GM12878 (cell line): ENCODE data around the gene SELPLG. TPM values are rescaled to one million over a fixed set of nuclear protein-coding genes. Genes with fewer than 3 reads are reported as not detected.
A peak's percentile ranks its signal among the peaks of the same experiment; 100 is the strongest.

Experiments
- ATAC-seq: fragments of 200-7000 bp; cut with Tn5 transposase; 3 replicates; pipeline ENCODE4 v1.9.1; 2020; ENCODE audit warnings: mild to moderate bottlenecking, moderate library complexity
- BruUV-seq: library from RNA; stranded (reverse); fragments of 400-500 nt; replicated peaks from 2 replicates; lab custom pipeline; 2021; lab: Mats Ljungman, UMichigan
- CTCF ChIA-PET: fragments of 300-600 bp; sonication (Branson Sonifier 250); formaldehyde crosslinking; extraction: SDS; loops from one replicate; lab custom pipeline; 2021; ENCODE audit warnings: inconsistent platforms; lab: Yijun Ruan, JAX
- POLR2A ChIA-PET: fragments of 350-600 bp; formaldehyde crosslinking; extraction: SDS; loops from one replicate; lab custom pipeline; 2021; ENCODE audit warnings: inconsistent platforms; lab: Charles Lee
- RAD21 ChIA-PET: fragments of 300-600 bp; sonication (Branson Sonifier 250); formaldehyde crosslinking; loops from one replicate; lab custom pipeline; 2023; ENCODE audit warnings: antibody characterized with exemption; ENCODE audit not compliant: unreplicated experiment; lab: Charles Lee
- SMC1A ChIA-PET: fragments of 300-600 bp; sonication (Branson Sonifier 250); formaldehyde crosslinking; loops from one replicate; lab custom pipeline; 2023; ENCODE audit not compliant: unreplicated experiment, uncharacterized antibody; lab: Charles Lee
- DNase-seq: peaks from one replicate; pipeline ENCODE4 v3.0.0-alpha.2; 2011; ENCODE audit warnings: low read depth, low spot score
- FAIRE-seq: peaks from 3 replicates; lab custom pipeline; 2011; peaks lifted over from hg19 to GRCh38; lab: Jason Lieb, UNC
- H2AFZ ChIP-seq: 2 replicates; pipeline ENCODE4 v1.6.0; 2011; ENCODE audit warnings: low read depth, low read length, control low read depth; ENCODE audit not compliant: control insufficient read depth
- H3K27ac ChIP-seq: 2 replicates; pipeline ENCODE4 v1.5.1; 2011; ENCODE audit warnings: control low read depth; ENCODE audit not compliant: control insufficient read depth, insufficient read depth
- H3K27me3 ChIP-seq, 2 experiments: replicated peaks in 1 of 2; 2 replicates each; pipeline versions ENCODE4 v1.6.0 to v1.6.1; 2011; ENCODE audit warnings: low read length in 1 of 2; ENCODE audit not compliant: control insufficient read depth in 2 of 2, insufficient read depth in 2 of 2
- H3K36me3 ChIP-seq, 2 experiments: 2 replicates each; pipeline ENCODE4 v1.5.1; 2011; ENCODE audit warnings: low read length in 1 of 2; ENCODE audit not compliant: control insufficient read depth in 2 of 2, insufficient read depth in 2 of 2
- H3K4me1 ChIP-seq: 2 replicates; pipeline ENCODE4 v1.6.1; 2011; ENCODE audit warnings: mild to moderate bottlenecking, low read length, moderate library complexity, mixed read lengths; ENCODE audit not compliant: control insufficient read depth, insufficient read depth
- H3K4me2 ChIP-seq: 2 replicates; pipeline ENCODE4 v1.6.0; 2011; ENCODE audit warnings: control low read depth; ENCODE audit not compliant: control insufficient read depth, insufficient read depth
- H3K4me3 ChIP-seq: fragments of 200-600 bp; sonication (generic); 2 replicates; pipeline ENCODE4 v1.5.1; 2016
- H3K79me2 ChIP-seq: 2 replicates; pipeline ENCODE4 v1.6.0; 2011; ENCODE audit warnings: low read length; ENCODE audit not compliant: control insufficient read depth, insufficient read depth
- H3K9ac ChIP-seq: 2 replicates; pipeline ENCODE4 v1.8.0; 2011; ENCODE audit warnings: low read length, control low read depth, mixed read lengths; ENCODE audit not compliant: control insufficient read depth, insufficient read depth
- H3K9me3 ChIP-seq: replicated peaks from 3 replicates; pipeline ENCODE4 v1.5.1; 2011; ENCODE audit warnings: mild to moderate bottlenecking, low read length; ENCODE audit not compliant: control insufficient read depth, insufficient read depth
- H4K20me1 ChIP-seq: 2 replicates; pipeline ENCODE4 v1.6.0; 2011; ENCODE audit not compliant: control insufficient read depth, insufficient read depth
- DPF2 ChIP-seq: fragments of 450-650 bp; IDR thresholded peaks from 2 replicates; pipeline ENCODE4 v1.6.1; 2017; ENCODE audit warnings: mild to moderate bottlenecking
- E4F1 ChIP-seq: fragments of 450-650 bp; IDR thresholded peaks from 2 replicates; pipeline ENCODE4 v1.6.1; 2018; ENCODE audit warnings: borderline replicate concordance, mild to moderate bottlenecking; ENCODE audit not compliant: partially characterized antibody
- HDAC6 ChIP-seq: fragments of 200-600 bp; sonication (generic); IDR thresholded peaks from one replicate; pipeline ENCODE4 v1.8.0; 2017; ENCODE audit warnings: antibody characterized with exemption; ENCODE audit not compliant: unreplicated experiment
- IRF4 ChIP-seq: IDR thresholded peaks from 2 replicates; pipeline ENCODE4 v1.6.1; 2011; ENCODE audit warnings: low read depth, low read length
- NFXL1 ChIP-seq: fragments of 450-650 bp; IDR thresholded peaks from 2 replicates; pipeline ENCODE4 v1.6.1; 2017; ENCODE audit warnings: antibody characterized with exemption, mild to moderate bottlenecking, borderline replicate concordance
- SPI1 ChIP-seq: IDR thresholded peaks from 2 replicates; pipeline ENCODE4 v1.6.1; 2011; ENCODE audit warnings: low read depth, mild to moderate bottlenecking, low read length, moderate library complexity, borderline replicate concordance; ENCODE audit not compliant: insufficient read depth
- SREBF1 ChIP-seq: IDR thresholded peaks from 2 replicates; pipeline ENCODE4 v1.6.1; 2012; ENCODE audit warnings: mild to moderate bottlenecking, low read length
- TCF3 ChIP-seq: IDR thresholded peaks from 2 replicates; pipeline ENCODE4 v1.6.1; 2012; ENCODE audit warnings: low read depth, mild to moderate bottlenecking, low read length, borderline replicate concordance; ENCODE audit not compliant: insufficient read depth
- WRNIP1 ChIP-seq: IDR thresholded peaks from 2 replicates; pipeline ENCODE4 v1.6.1; 2011; ENCODE audit warnings: low read depth, low read length, improper control_type of control experiment, borderline replicate concordance
- ZNF24 ChIP-seq: fragments of 450-650 bp; IDR thresholded peaks from 2 replicates; pipeline ENCODE4 v1.6.1; 2017; ENCODE audit warnings: antibody characterized with exemption, mild to moderate bottlenecking
- WGBS: methylation state at CpG from one replicate; pipeline ENCODE4 v1.1.6; 2016; ENCODE audit warnings: low lambda C conversion rate; ENCODE audit not compliant: insufficient replicate concordance, insufficient coverage; ENCODE audit errors: missing lambda C conversion rate; 5-methylcytosine and 5-hydroxymethylcytosine counted together
- in situ Hi-C: fragments of 300-500 bp; cut with MboI; formaldehyde crosslinking; loops from 9 replicates; pipeline ENCODE4 v1.14.3; 2018; ENCODE audit warnings: mixed read lengths
- intact Hi-C: fragments of 100-400 bp; cut with micrococcal nuclease; formaldehyde crosslinking; loops from one replicate; pipeline ENCODE4 v1.14.2; 2022; ENCODE audit not compliant: unreplicated experiment
- polyA plus RNA-seq, 11 experiments: library from polyadenylated mRNA; depleted of rRNA in 4 of 11; unstranded in 6 of 11; stranded (reverse) in 5 of 11; fragments of >200 nt; fragmentation: Nextera tagmentation in 4 of 11; fragmentation: Illumina TruSeq in 1 of 11; extraction: Ambion mirVana in 4 of 11; extraction: Trizol in 1 of 11; gene quantifications; 1 replicate in 1 of 11; 2 replicates in 10 of 11; pipeline versions ENCODE4 v1.2.1 to v1.2.3, GENCODE V29; 2011 to 2016; ENCODE audit warnings: inconsistent platforms in 2 of 11, missing spikeins in 2 of 11, low read depth in 1 of 11
- total RNA-seq, 4 experiments: library from RNA; depleted of rRNA in 3 of 4; stranded (reverse); fragments of >200 nt in 3 of 4; fragmentation: Illumina TruSeq in 1 of 4; extraction: Trizol in 1 of 4; gene quantifications; 2 replicates each; pipeline versions ENCODE4 v1.2.1 to v1.2.3, GENCODE V29; 2013 to 2021

SELPLG gene
- total and polyA plus RNA-seq, 10 of the 15 experiments (the other 5 are each of a cell fraction or from before 2014, with no cell fraction given): 3.2 to 32.3 (median 23.9) TPM

- ChIA-PET CTCF (interaction anchor here (1.0 to 1.2 kb wide), 2 partner anchors 19 to 26 kb away, joined by 3 to 4 read pairs; no protein-coding TSS in a partner anchor), SMC1A (interaction anchor here (0.9 to 1.0 kb wide), 2 partner anchors 21 to 23 kb away, joined by 4 to 5 read pairs; no protein-coding TSS in a partner anchor), POLR2A (interaction anchor here (0.5 kb wide), 1 partner anchor 26 kb away, joined by 4 read pairs; no protein-coding TSS in a partner anchor), RAD21 (no interaction called here)
- Histone ChIP-seq H3K27ac (no peak overlapping the region), H3K9ac (no peak overlapping the region), H4K20me1 (no peaks in the 10 kb centered on the region), H3K4me2 (no peak overlapping the region), H3K4me3 (no peak overlapping the region), H2AFZ (no peak overlapping the region), H3K36me3 (no peaks in the 10 kb centered on the region), H3K27me3 (no peaks in the 10 kb centered on the region), H3K4me1 (no peaks in the 10 kb centered on the region), H3K79me2 (no peaks in the 10 kb centered on the region), H3K9me3 (no peaks in the 10 kb centered on the region)
- in situ Hi-C loops (no loop called here), intact Hi-C loops (no loop called here)
- TF ChIP-seq HDAC6 (no peak), IRF4 (no peak), ZNF24 (peak; percentile 92)
- ATAC-seq (no peak), FAIRE-seq (no peak), DNase-seq (no peak)
- BruUV-seq: no TSS peak
- WGBS: 68% methylated on average over 11 of the region's 11 CpGs
Measured at GRCh38 chr12:108598553-108599250, 35.0 kb downstream of the SELPLG start.

- POLR2A ChIA-PET: interaction anchor here (0.5 kb wide), 1 partner anchor 25 kb away, joined by 4 read pairs; no protein-coding TSS in a partner anchor
- H3K36me3 ChIP-seq: no peaks in the 10 kb centered on the region
- no peak within 1 kb of the TSS for H3K27ac ChIP-seq
- no peaks in the 10 kb centered on the region for H3K9me3 ChIP-seq
- FAIRE-seq (no peak), ATAC-seq (peak; percentile 55), DNase-seq (no peak)
- in situ Hi-C loops: no loop called here
- no peak within 1 kb of the TSS for H3K9ac ChIP-seq
- no peaks in the 10 kb centered on the region for H3K4me1 ChIP-seq
- SMC1A ChIA-PET: interaction anchor here (0.9 to 1.0 kb wide), 2 partner anchors 20 to 22 kb away, joined by 4 to 5 read pairs; no protein-coding TSS in a partner anchor
- 37% methylated on average over 19 of the region's 27 CpGs for WGBS
- no peaks in the 10 kb centered on the region for H3K27me3 ChIP-seq
- no peak within 1 kb of the TSS for H3K4me2 ChIP-seq
- no peak within 1 kb of the TSS for H2AFZ ChIP-seq
- intact Hi-C loops: no loop called here
- H3K4me3 ChIP-seq: no peak within 1 kb of the TSS
- no peaks in the 10 kb centered on the region for H4K20me1 ChIP-seq
- H3K79me2 ChIP-seq: no peaks in the 10 kb centered on the region
- CTCF ChIA-PET: interaction anchor here (1.0 to 1.2 kb wide), 2 partner anchors 19 to 25 kb away, joined by 3 to 4 read pairs; no protein-coding TSS in a partner anchor
- RAD21 ChIA-PET: interaction anchor here (0.6 kb wide), 1 partner anchor 15 kb away, joined by 3 read pairs; no protein-coding TSS in a partner anchor
- no TSS peak for BruUV-seq
- no peak for TF ChIP-seq DPF2
- TF ChIP-seq NFXL1: peak; percentile 89
- TF ChIP-seq WRNIP1: no peak
- TF ChIP-seq SPI1: peak; percentile 52; the same call in 1 of the 2 replicates
- no peak for TF ChIP-seq TCF3
- no peak for TF ChIP-seq E4F1
- TF ChIP-seq SREBF1: no peak
Measured at GRCh38 chr12:108597559-108598471, 35.9 kb downstream of the SELPLG start, which contains the start of gene TMEM119. TMEM119 (minus strand) TSS chr12:108598084; CDS start chr12:108592383, 5,701 bp downstream.
